H9 (cell line): ENCODE measurements around the gene DEGS2. TPM values are rescaled to one million over a fixed set of nuclear protein-coding genes. Genes with fewer than 3 reads are reported as not detected.

ENCODE experiments used
- DNase-seq: peaks from one replicate; pipeline ENCODE4 v3.0.0-alpha.2; 2017
- H2AFZ ChIP-seq: one replicate; pipeline ENCODE4 v1.6.1; 2013; ENCODE audit warnings: mild to moderate bottlenecking, low read length, control low read depth, moderate library complexity
- H2AK5ac ChIP-seq: 2 replicates; pipeline ENCODE4 v1.6.1; 2013; ENCODE audit warnings: low read length, control low read depth, mixed read lengths; ENCODE audit not compliant: insufficient read length
- H2BK120ac ChIP-seq: one replicate; pipeline ENCODE4 v1.6.1; 2013; ENCODE audit warnings: low read depth, mild to moderate bottlenecking, low read length, control low read depth, inconsistent platforms; ENCODE audit not compliant: poor library complexity, severe bottlenecking
- H2BK12ac ChIP-seq: 2 replicates; pipeline ENCODE4 v1.6.1; 2013; ENCODE audit warnings: low read length, control low read depth, mixed read lengths, low read depth; ENCODE audit not compliant: insufficient read length
- H2BK15ac ChIP-seq: 2 replicates; pipeline ENCODE4 v1.6.1; 2013; ENCODE audit warnings: low read depth, low read length, control low read depth
- H2BK20ac ChIP-seq: one replicate; pipeline ENCODE4 v1.6.1; 2013; ENCODE audit warnings: low read depth, mild to moderate bottlenecking, low read length, control low read depth, inconsistent platforms; ENCODE audit not compliant: poor library complexity, severe bottlenecking
- H2BK5ac ChIP-seq: 2 replicates; pipeline ENCODE4 v1.6.1; 2013; ENCODE audit warnings: low read length, control low read depth, mixed read lengths; ENCODE audit not compliant: insufficient read length
- H3K14ac ChIP-seq: 2 replicates; pipeline ENCODE4 v1.6.1; 2013; ENCODE audit warnings: low read length, control low read depth; ENCODE audit not compliant: insufficient read depth
- H3K18ac ChIP-seq: 2 replicates; pipeline ENCODE4 v1.6.1; 2013; ENCODE audit warnings: low read depth, mild to moderate bottlenecking, mixed read lengths, low read length, control low read depth; ENCODE audit not compliant: insufficient read length
- H3K23ac ChIP-seq: 2 replicates; pipeline ENCODE4 v1.6.1; 2013; ENCODE audit warnings: low read length, control low read depth, mixed read lengths, low read depth; ENCODE audit not compliant: insufficient read length
- H3K23me2 ChIP-seq: 2 replicates; pipeline ENCODE4 v1.6.1; 2013; ENCODE audit warnings: low read depth, mild to moderate bottlenecking, mixed read lengths, low read length, control low read depth; ENCODE audit not compliant: insufficient read length, poor library complexity, severe bottlenecking
- H3K27ac ChIP-seq: 2 replicates; pipeline ENCODE4 v1.5.1; 2013; ENCODE audit warnings: low read length, control low read depth, mixed read lengths, low read depth; ENCODE audit not compliant: insufficient read length
- H3K27me3 ChIP-seq: 2 replicates; pipeline ENCODE4 v1.6.1; 2013; ENCODE audit warnings: low read length, control low read depth, inconsistent platforms; ENCODE audit not compliant: insufficient read depth
- H3K4ac ChIP-seq: 2 replicates; pipeline ENCODE4 v1.6.1; 2013; ENCODE audit warnings: low read depth, mild to moderate bottlenecking, control low read depth, inconsistent platforms, low read length, moderate library complexity
- H3K4me1 ChIP-seq: 2 replicates; pipeline ENCODE4 v1.6.1; 2013; ENCODE audit warnings: low read length, control low read depth, inconsistent platforms; ENCODE audit not compliant: insufficient read depth
- H3K4me2 ChIP-seq: 2 replicates; pipeline ENCODE4 v1.6.1; 2013; ENCODE audit warnings: low read length, control low read depth, mixed read lengths; ENCODE audit not compliant: insufficient read length, insufficient read depth
- H3K56ac ChIP-seq: 2 replicates; pipeline ENCODE4 v1.6.1; 2013; ENCODE audit warnings: low read depth, mild to moderate bottlenecking, mixed read lengths, low read length, control low read depth; ENCODE audit not compliant: insufficient read length
- H3K79me1 ChIP-seq: 2 replicates; pipeline ENCODE4 v1.6.1; 2013; ENCODE audit warnings: low read depth, mild to moderate bottlenecking, moderate library complexity, low read length, control low read depth, inconsistent platforms; ENCODE audit not compliant: insufficient read depth, poor library complexity, severe bottlenecking
- H3K79me2 ChIP-seq: 2 replicates; pipeline ENCODE4 v1.6.1; 2013; ENCODE audit warnings: low read length, control low read depth, inconsistent platforms; ENCODE audit not compliant: insufficient read depth
- H3K9ac ChIP-seq: 2 replicates; pipeline ENCODE4 v1.6.1; 2013; ENCODE audit warnings: low read length, control low read depth, mixed read lengths; ENCODE audit not compliant: insufficient read length; ENCODE audit errors: extremely low read depth
- H3K9me3 ChIP-seq: one replicate; pipeline ENCODE4 v1.6.1; 2013; ENCODE audit warnings: low read depth, low read length, inconsistent platforms; ENCODE audit not compliant: control insufficient read depth
- H3T11ph ChIP-seq: one replicate; pipeline ENCODE4 v1.6.1; 2013; ENCODE audit warnings: mild to moderate bottlenecking, low read length, control low read depth, inconsistent platforms
- H4K20me1 ChIP-seq: one replicate; pipeline ENCODE4 v1.6.1; 2013; ENCODE audit not compliant: control insufficient read depth, insufficient read length, insufficient read depth
- H4K5ac ChIP-seq: 2 replicates; pipeline ENCODE4 v1.6.1; 2013; ENCODE audit warnings: low read depth, mild to moderate bottlenecking, mixed read lengths, low read length, control low read depth; ENCODE audit not compliant: insufficient read length
- H4K8ac ChIP-seq: replicated peaks from 2 replicates; pipeline ENCODE4 v1.6.1; 2013; ENCODE audit warnings: low read length, control low read depth, mixed read lengths, low read depth; ENCODE audit not compliant: insufficient read length
- H4K91ac ChIP-seq: 2 replicates; pipeline ENCODE4 v1.6.1; 2013; ENCODE audit warnings: low read depth, mild to moderate bottlenecking, moderate library complexity, mixed read lengths, low read length, control low read depth; ENCODE audit not compliant: insufficient read length
- H3K27ac Mint-ChIP-seq, 3 experiments: 2 replicates in 2 of 3; 3 replicates in 1 of 3; pipeline ENCODE4 v1.8.0; 2020 to 2021; ENCODE audit warnings: mixed read lengths in 3 of 3, mild to moderate bottlenecking in 1 of 3, moderate library complexity in 1 of 3
- H3K27me3 Mint-ChIP-seq: 2 replicates; pipeline ENCODE4 v1.8.0; 2021; ENCODE audit warnings: low read depth, mild to moderate bottlenecking, moderate library complexity, mixed read lengths
- H3K36me3 Mint-ChIP-seq, 3 experiments: 2 replicates in 2 of 3; 3 replicates in 1 of 3; pipeline ENCODE4 v1.8.0; 2020 to 2021; ENCODE audit warnings: low read depth in 3 of 3, mixed read lengths in 3 of 3; ENCODE audit not compliant: insufficient read depth in 1 of 3
- H3K4me1 Mint-ChIP-seq, 2 experiments: 2 replicates each; pipeline ENCODE4 v1.8.0; 2020; ENCODE audit warnings: mixed read lengths in 2 of 2
- H3K4me3 Mint-ChIP-seq, 2 experiments: 2 replicates in 1 of 2; 3 replicates in 1 of 2; pipeline ENCODE4 v1.8.0; 2020 to 2021; ENCODE audit warnings: mild to moderate bottlenecking in 2 of 2, mixed read lengths in 2 of 2, moderate library complexity in 1 of 2
- H3K9me3 Mint-ChIP-seq, 2 experiments: 2 replicates in 1 of 2; 3 replicates in 1 of 2; pipeline ENCODE4 v1.8.0; 2020; ENCODE audit warnings: mild to moderate bottlenecking in 2 of 2, mixed read lengths in 2 of 2, moderate library complexity in 1 of 2
- CTCF ChIP-seq: fragments of 200-600 bp; sonication (generic); conservative IDR thresholded peaks from 3 replicates; pipeline ENCODE4 v1.8.0; 2021; ENCODE audit warnings: antibody characterized with exemption, mild to moderate bottlenecking
- WGBS: extraction: QIAGEN DNeasy Blood & Tissue Kit; methylation state at CpG from one replicate; pipeline ENCODE4 v1.1.7; 2013; ENCODE audit warnings: missing lambda C conversion rate, low lambda C conversion rate, mixed read lengths; ENCODE audit not compliant: insufficient read length; ENCODE audit errors: extremely low coverage; 5-methylcytosine and 5-hydroxymethylcytosine counted together
- total RNA-seq: library from RNA; stranded (reverse); gene quantifications from 2 replicates; pipeline ENCODE4 v1.2.1, GENCODE V29; 2021

DEGS2 gene
- total RNA-seq, 1 experiment from 2014 or later = 0.72 TPM

- H2BK5ac ChIP-seq = no peak overlapping the region
- no peak overlapping the region for H3K27ac ChIP-seq
- H4K5ac ChIP-seq = no peak overlapping the region
- no peak overlapping the region for H3K23ac ChIP-seq
- H2BK15ac ChIP-seq = no peak overlapping the region
- H3K4me2 ChIP-seq = no peak overlapping the region
- Mint-ChIP-seq H3K4me1 (peaks cover 16 to 21% of the 10 kb centered on the region in 2 experiments), H3K36me3 (no peaks in the 10 kb centered on the region; a peak in 1 of 7 replicates), H3K4me3 (no peak overlapping the region), H3K27ac (peak overlapping the region in 1 of 3 experiments; percentile 22; a peak in 1 of 7 replicates), H3K27me3 (no peaks in the 10 kb centered on the region), H3K9me3 (no peaks in the 10 kb centered on the region)
- H4K8ac ChIP-seq = no peak overlapping the region
- no peaks in the 10 kb centered on the region for H4K20me1 ChIP-seq
- H3K79me2 ChIP-seq = no peaks in the 10 kb centered on the region
- no peaks in the 10 kb centered on the region for H3K27me3 ChIP-seq
- no peak overlapping the region for H2BK20ac ChIP-seq
- no peak overlapping the region for H3T11ph ChIP-seq
- H3K4ac ChIP-seq = no peak overlapping the region
- no peak overlapping the region for H3K56ac ChIP-seq
- no peak overlapping the region for H3K18ac ChIP-seq
- H2AFZ ChIP-seq = no peak overlapping the region
- no peaks in the 10 kb centered on the region for H3K79me1 ChIP-seq
- no peaks in the 10 kb centered on the region for H3K9me3 ChIP-seq
- no peak overlapping the region for H2BK120ac ChIP-seq
- no peak; the same call in 2 of the 3 replicates for TF ChIP-seq CTCF
- no CpG with 5 or more reads among the region's 17 CpGs for WGBS
- DNase-seq = no peak
- H4K91ac ChIP-seq = no peak overlapping the region
- no peak overlapping the region for H2AK5ac ChIP-seq
- no peak overlapping the region for H2BK12ac ChIP-seq
- no peak overlapping the region for H3K14ac ChIP-seq
- peaks cover 4% of the 10 kb centered on the region; the same call in 1 of the 2 replicates for H3K4me1 ChIP-seq
- H3K23me2 ChIP-seq = no peaks in the 10 kb centered on the region
- H3K9ac ChIP-seq = no peak overlapping the region
These were observed 53.0 kb downstream of the DEGS2 start for GRCh38 chr14:100106250-100107112.
